SU-DHL-6 (cell line): ENCODE measurements around the gene DIO1.
A peak's percentile ranks its signal among the peaks of the same experiment; 100 is the strongest.

Source experiments
- H2AFZ ChIP-seq: fragments of 200-600 bp; sonication (generic); 2 replicates; pipeline ENCODE4 v1.6.1; 2014; ENCODE audit warnings: low read depth, mild to moderate bottlenecking, moderate library complexity, mixed read lengths, antibody characterized with exemption, low read length; ENCODE audit not compliant: severe bottlenecking
- H3F3A ChIP-seq: fragments of 200-600 bp; shearing (Covaris generic); 2 replicates; pipeline ENCODE4 v1.6.0; 2016; ENCODE audit warnings: antibody characterized with exemption, mild to moderate bottlenecking; ENCODE audit not compliant: insufficient read depth
- H3K27ac ChIP-seq: fragments of 200-600 bp; sonication (generic); 2 replicates; pipeline ENCODE4 v1.5.1; 2016; ENCODE audit warnings: low read depth, mild to moderate bottlenecking, low read length, moderate library complexity, mixed read lengths
- H3K27me3 ChIP-seq: fragments of 200-600 bp; sonication (generic), shearing (Covaris generic); 2 replicates; pipeline ENCODE4 v1.6.0; 2014; ENCODE audit warnings: mild to moderate bottlenecking, low read length
- H3K36me3 ChIP-seq: fragments of 200-600 bp; sonication (generic); 2 replicates; pipeline ENCODE4 v1.6.1; 2014; ENCODE audit warnings: mild to moderate bottlenecking, low read length, mixed read lengths
- H3K4me2 ChIP-seq: fragments of 300-600, 200-600 bp; shearing (Covaris generic), sonication (generic); 2 replicates; pipeline ENCODE4 v1.6.0; 2014; ENCODE audit warnings: low read length, low read depth, mild to moderate bottlenecking; ENCODE audit not compliant: poor library complexity, severe bottlenecking
- H3K4me3 ChIP-seq: fragments of 200-600 bp; sonication (generic); 2 replicates; pipeline ENCODE4 v1.5.1; 2014; ENCODE audit warnings: antibody characterized with exemption, low read length, mild to moderate bottlenecking, mixed read lengths; ENCODE audit not compliant: insufficient read depth, poor library complexity, severe bottlenecking
- H3K79me2 ChIP-seq: fragments of 200-600 bp; sonication (generic); 2 replicates; pipeline ENCODE4 v1.6.1; 2014; ENCODE audit warnings: mild to moderate bottlenecking, low read length, moderate library complexity; ENCODE audit not compliant: insufficient read depth
- H3K9ac ChIP-seq: fragments of 200-600 bp; sonication (generic); 2 replicates; pipeline ENCODE4 v1.7.0; 2014; ENCODE audit warnings: mild to moderate bottlenecking, low read length
- H3K9me2 ChIP-seq: fragments of 200-600 bp; sonication (generic); replicated peaks from 2 replicates; pipeline ENCODE4 v1.6.1; 2014; ENCODE audit warnings: low read length; ENCODE audit not compliant: insufficient read depth
- H3K9me3 ChIP-seq: fragments of 200-600 bp; sonication (generic); 2 replicates; pipeline ENCODE4 v1.6.1; 2014; ENCODE audit warnings: low read length, mixed read lengths; ENCODE audit not compliant: insufficient read depth
- H4K20me1 ChIP-seq: fragments of 200-600 bp; sonication (generic); 2 replicates; pipeline ENCODE4 v1.6.1; 2014; ENCODE audit warnings: low read depth, mild to moderate bottlenecking, antibody characterized with exemption, low read length, moderate library complexity, mixed read lengths
- EZH2phosphoT487 ChIP-seq: fragments of 200-600 bp; sonication (generic), shearing (Covaris generic); conservative IDR thresholded peaks from 2 replicates; pipeline ENCODE4 v1.6.1; 2018; ENCODE audit warnings: mild to moderate bottlenecking, antibody characterized with exemption, low read length, moderate library complexity, mixed read lengths
- TF ChIP-seq, protein P1 (sequence below): fragments of 200-600 bp; sonication (generic); IDR thresholded peaks from one replicate; pipeline ENCODE4 v1.5.1; 2017; ENCODE audit warnings: antibody characterized with exemption, mild to moderate bottlenecking, low read length, moderate library complexity; ENCODE audit not compliant: insufficient read depth, poor library complexity, severe bottlenecking

Gene DIO1

DNA sequence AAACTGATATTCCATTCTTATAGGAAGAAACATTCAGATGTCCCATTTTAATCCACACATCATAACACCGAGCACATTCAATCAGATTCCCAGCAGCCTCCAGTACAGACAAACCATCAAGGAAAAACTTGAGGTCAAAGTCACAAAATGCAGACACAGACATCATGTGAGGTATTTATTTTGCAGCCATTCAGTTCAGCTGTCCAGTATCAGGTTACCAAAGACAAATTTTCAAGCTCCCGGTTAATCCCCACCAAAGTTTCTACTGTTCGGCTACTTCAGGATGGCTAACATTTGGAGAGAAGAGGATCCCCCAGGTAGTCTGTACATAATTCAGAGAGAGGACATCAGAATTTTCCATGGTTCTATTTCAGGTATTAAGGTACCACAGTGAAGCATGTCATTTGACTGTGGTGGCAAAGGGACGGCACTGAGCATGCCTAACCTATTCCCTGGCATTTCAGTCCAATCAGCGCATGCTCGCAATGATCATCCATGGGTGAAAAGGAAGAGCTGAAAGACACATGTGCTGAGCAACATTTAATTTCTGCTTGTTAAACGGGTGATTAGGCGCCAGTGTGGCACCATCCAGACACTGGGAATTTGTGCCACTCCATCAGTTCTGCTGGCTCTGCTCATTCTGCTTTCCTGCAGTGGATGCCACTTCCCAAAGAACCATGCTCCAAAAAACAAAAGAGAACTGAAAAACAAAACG lies 42.3 kb upstream of the DIO1 start:
- Histone ChIP-seq H3K9me3 (no peaks in the 10 kb centered on the region), H3K27ac (no peak overlapping the region), H3K9ac (no peak overlapping the region), H3K79me2 (no peaks in the 10 kb centered on the region), H3K4me2 (no peak overlapping the region), H3K9me2 (no peaks in the 10 kb centered on the region), H4K20me1 (no peaks in the 10 kb centered on the region), H3K36me3 (no peaks in the 10 kb centered on the region; the same call in 1 of the 2 replicates), H3K4me3 (no peak overlapping the region), H3K27me3 (no peaks in the 10 kb centered on the region), H2AFZ (no peak overlapping the region), H3F3A (no peaks in the 10 kb centered on the region)
- no peak for TF ChIP-seq EZH2phosphoT487
- TF ChIP-seq, protein P1, sequence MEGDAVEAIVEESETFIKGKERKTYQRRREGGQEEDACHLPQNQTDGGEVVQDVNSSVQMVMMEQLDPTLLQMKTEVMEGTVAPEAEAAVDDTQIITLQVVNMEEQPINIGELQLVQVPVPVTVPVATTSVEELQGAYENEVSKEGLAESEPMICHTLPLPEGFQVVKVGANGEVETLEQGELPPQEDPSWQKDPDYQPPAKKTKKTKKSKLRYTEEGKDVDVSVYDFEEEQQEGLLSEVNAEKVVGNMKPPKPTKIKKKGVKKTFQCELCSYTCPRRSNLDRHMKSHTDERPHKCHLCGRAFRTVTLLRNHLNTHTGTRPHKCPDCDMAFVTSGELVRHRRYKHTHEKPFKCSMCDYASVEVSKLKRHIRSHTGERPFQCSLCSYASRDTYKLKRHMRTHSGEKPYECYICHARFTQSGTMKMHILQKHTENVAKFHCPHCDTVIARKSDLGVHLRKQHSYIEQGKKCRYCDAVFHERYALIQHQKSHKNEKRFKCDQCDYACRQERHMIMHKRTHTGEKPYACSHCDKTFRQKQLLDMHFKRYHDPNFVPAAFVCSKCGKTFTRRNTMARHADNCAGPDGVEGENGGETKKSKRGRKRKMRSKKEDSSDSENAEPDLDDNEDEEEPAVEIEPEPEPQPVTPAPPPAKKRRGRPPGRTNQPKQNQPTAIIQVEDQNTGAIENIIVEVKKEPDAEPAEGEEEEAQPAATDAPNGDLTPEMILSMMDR, result no peak

DNA sequence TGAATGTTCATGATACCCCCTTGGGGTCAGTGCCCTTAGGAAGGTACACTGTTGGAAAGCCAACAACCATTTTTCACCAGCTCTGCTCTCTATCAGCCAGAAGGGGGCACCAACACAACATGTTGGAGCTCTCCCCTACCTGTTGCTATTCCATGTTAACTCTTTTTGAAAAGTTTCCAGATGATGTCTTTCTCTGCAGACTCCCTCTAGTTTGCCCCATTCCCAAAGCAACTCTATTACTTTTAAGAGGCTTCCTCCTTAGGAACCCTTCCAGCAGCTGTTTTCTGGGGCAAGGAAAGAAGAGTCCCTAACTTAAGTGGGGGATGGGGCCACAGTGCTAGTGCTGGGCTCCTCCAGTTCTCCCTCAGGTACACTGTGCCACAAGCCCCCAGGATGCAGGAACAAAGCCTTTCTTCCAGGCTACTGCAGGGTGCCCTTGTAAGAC lies 33.0 kb upstream of the DIO1 start:
- Histone ChIP-seq H3K36me3 (no peaks in the 10 kb centered on the region), H3K9me2 (no peaks in the 10 kb centered on the region), H3K27me3 (no peaks in the 10 kb centered on the region), H3K79me2 (no peaks in the 10 kb centered on the region), H3K9ac (no peak overlapping the region), H2AFZ (no peak overlapping the region), H3K9me3 (no peaks in the 10 kb centered on the region), H3F3A (no peaks in the 10 kb centered on the region), H3K4me3 (no peak overlapping the region), H4K20me1 (no peaks in the 10 kb centered on the region), H3K27ac (no peak overlapping the region), H3K4me2 (no peak overlapping the region)
- no peak for TF ChIP-seq EZH2phosphoT487
- TF ChIP-seq, protein P1, result peak; percentile 74

DNA sequence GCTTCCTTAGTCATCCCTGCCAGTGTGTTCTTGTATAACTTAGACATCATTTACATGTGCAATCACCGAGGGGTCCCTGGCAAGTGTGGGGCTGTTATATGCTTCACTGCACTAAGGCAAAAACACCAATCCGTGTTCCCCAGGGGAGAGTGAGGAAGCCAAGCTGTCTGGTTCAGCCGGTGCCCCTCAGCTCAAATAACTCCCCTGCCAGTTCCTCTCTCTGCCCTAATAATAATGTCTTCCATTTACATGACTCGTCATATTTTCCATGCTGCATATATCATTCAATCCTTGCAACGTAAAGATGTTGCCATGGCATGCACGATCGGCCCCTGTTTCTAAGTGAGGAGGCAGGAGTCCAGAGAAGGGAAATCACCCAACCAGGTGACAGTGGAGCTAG lies 31.5 kb upstream of the DIO1 start:
- Histone ChIP-seq H3K9me2 (no peaks in the 10 kb centered on the region), H3K9me3 (no peaks in the 10 kb centered on the region), H3K4me2 (no peak overlapping the region), H3K79me2 (no peaks in the 10 kb centered on the region), H3F3A (no peaks in the 10 kb centered on the region), H3K4me3 (no peak overlapping the region), H4K20me1 (no peaks in the 10 kb centered on the region), H3K36me3 (no peaks in the 10 kb centered on the region), H3K27me3 (no peaks in the 10 kb centered on the region), H3K27ac (no peak overlapping the region), H3K9ac (no peak overlapping the region), H2AFZ (no peak overlapping the region)
- TF ChIP-seq EZH2phosphoT487, result no peak
- TF ChIP-seq, protein P1, result no peak
